ENCODE measurements around the gene SYK.

SYK gene

GRCh38 chr9:90789408-90789807 is 12.2 kb upstream of the SYK start:
- TF ChIP-seq CTCF (IDR thresholded peaks at IDR 0.05): no peak

GRCh38 chr9:90789862-90790261 is 11.8 kb upstream of the SYK start:
- no peak for TF ChIP-seq CTCF (IDR thresholded peaks at IDR 0.05)

GRCh38 chr9:90793729-90794128 is 7.9 kb upstream of the SYK start:
- no peak for TF ChIP-seq CTCF (IDR thresholded peaks at IDR 0.05)

GRCh38 chr9:90795084-90795483 is 6.5 kb upstream of the SYK start:
- TF ChIP-seq CTCF (IDR thresholded peaks at IDR 0.05): no peak

- no peak for TF ChIP-seq CTCF (IDR thresholded peaks at IDR 0.05)
These were observed 5.7 kb upstream of the SYK start for GRCh38 chr9:90795871-90796317.

- TF ChIP-seq CTCF (IDR thresholded peaks at IDR 0.05): no peak
These were observed 2.3 kb upstream of the SYK start for GRCh38 chr9:90799271-90799852.

- TF ChIP-seq CTCF (IDR thresholded peaks at IDR 0.05): no peak
These were observed 329 bp downstream of the SYK start for GRCh38 chr9:90801973-90802322.

GRCh38 chr9:90802386-90802985 is 867 bp downstream of the SYK start:
- no peak for TF ChIP-seq CTCF (IDR thresholded peaks at IDR 0.05)

All from LNCAP (cell line).